Osteocyte (in vitro differentiated cells): ENCODE results near the gene RPS6KA2. TPM values are rescaled to one million over a fixed set of nuclear protein-coding genes. Genes with fewer than 3 reads are reported as not detected.

Experiments used
- DNase-seq: peaks from one replicate; pipeline ENCODE4 v3.0.0; 2021; ENCODE audit warnings: mixed read lengths; ENCODE audit not compliant: unreplicated experiment; ENCODE audit errors: extremely low spot score
- H3K27ac Mint-ChIP-seq: one replicate; pipeline ENCODE4 v1.8.0; 2021; ENCODE audit warnings: mild to moderate bottlenecking, mixed read lengths; ENCODE audit not compliant: unreplicated experiment
- H3K27me3 Mint-ChIP-seq: one replicate; pipeline ENCODE4 v1.8.0; 2021; ENCODE audit warnings: mixed read lengths; ENCODE audit not compliant: unreplicated experiment
- H3K36me3 Mint-ChIP-seq: one replicate; pipeline ENCODE4 v1.8.0; 2021; ENCODE audit warnings: mixed read lengths; ENCODE audit not compliant: unreplicated experiment
- H3K4me1 Mint-ChIP-seq: one replicate; pipeline ENCODE4 v1.8.0; 2021; ENCODE audit warnings: mixed read lengths; ENCODE audit not compliant: unreplicated experiment
- H3K4me3 Mint-ChIP-seq: one replicate; pipeline ENCODE4 v1.8.0; 2021; ENCODE audit warnings: mild to moderate bottlenecking, moderate library complexity, mixed read lengths; ENCODE audit not compliant: unreplicated experiment
- H3K9me3 Mint-ChIP-seq: one replicate; pipeline ENCODE4 v1.8.0; 2021; ENCODE audit warnings: mixed read lengths; ENCODE audit not compliant: unreplicated experiment
- total RNA-seq: library from RNA; stranded (reverse); gene quantifications from 2 replicates; pipeline ENCODE4 v1.2.1, GENCODE V29; 2021
- TF ChIP-seq, protein P1 (sequence below): fragments of 200-600 bp; sonication (generic); IDR thresholded peaks from 2 replicates; pipeline ENCODE4 v1.5.0; 2021; ENCODE audit warnings: antibody characterized with exemption, mild to moderate bottlenecking, moderate library complexity

The RPS6KA2 gene
- total RNA-seq, 1 donor from 2014 or later, result 89.9 TPM

DNA sequence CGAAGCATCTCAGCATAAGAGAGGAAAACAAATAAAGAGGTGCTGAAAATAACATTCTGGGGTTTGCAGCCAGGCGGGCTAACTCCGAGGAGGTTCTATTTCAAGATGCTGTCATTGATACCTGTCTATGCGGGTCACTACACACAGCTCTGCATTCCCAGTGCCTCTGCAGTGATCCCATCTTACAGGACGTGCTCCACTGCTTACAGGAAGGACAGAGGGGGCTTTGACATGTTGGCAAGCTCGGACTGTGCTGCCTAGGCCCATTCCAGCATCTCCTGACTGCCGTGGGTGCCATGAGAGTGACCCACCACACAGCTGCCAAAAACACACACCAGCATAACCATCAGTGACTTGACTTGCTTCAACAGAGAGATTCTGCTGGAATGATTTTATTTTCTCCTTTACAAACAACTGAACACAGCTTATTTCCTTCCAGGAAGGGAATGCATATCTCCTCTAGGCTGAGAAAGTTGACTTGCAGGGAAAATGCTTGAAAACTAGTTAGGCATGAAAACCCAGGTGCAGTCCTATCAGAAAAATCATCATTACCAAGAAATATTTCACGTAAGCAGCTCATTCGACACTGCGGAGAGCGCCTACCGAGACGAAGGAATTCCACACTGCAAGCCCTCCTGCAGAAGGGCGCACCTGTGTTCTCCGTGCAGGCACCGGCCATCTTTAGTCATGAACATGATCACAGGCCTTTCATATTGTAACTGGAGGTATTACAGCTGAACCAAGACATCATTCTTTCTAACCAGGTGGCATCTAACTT lies 103.1 kb downstream of the RPS6KA2 start:
- Mint-ChIP-seq H3K27ac (no peak overlapping the region), H3K36me3 (peaks cover 44% of the 10 kb centered on the region), H3K27me3 (no peaks in the 10 kb centered on the region), H3K4me3 (no peak overlapping the region), H3K4me1 (no peaks in the 10 kb centered on the region), H3K9me3 (no peaks in the 10 kb centered on the region)
- no peak for DNase-seq
- TF ChIP-seq, protein P1, sequence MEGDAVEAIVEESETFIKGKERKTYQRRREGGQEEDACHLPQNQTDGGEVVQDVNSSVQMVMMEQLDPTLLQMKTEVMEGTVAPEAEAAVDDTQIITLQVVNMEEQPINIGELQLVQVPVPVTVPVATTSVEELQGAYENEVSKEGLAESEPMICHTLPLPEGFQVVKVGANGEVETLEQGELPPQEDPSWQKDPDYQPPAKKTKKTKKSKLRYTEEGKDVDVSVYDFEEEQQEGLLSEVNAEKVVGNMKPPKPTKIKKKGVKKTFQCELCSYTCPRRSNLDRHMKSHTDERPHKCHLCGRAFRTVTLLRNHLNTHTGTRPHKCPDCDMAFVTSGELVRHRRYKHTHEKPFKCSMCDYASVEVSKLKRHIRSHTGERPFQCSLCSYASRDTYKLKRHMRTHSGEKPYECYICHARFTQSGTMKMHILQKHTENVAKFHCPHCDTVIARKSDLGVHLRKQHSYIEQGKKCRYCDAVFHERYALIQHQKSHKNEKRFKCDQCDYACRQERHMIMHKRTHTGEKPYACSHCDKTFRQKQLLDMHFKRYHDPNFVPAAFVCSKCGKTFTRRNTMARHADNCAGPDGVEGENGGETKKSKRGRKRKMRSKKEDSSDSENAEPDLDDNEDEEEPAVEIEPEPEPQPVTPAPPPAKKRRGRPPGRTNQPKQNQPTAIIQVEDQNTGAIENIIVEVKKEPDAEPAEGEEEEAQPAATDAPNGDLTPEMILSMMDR, result no peak

DNA sequence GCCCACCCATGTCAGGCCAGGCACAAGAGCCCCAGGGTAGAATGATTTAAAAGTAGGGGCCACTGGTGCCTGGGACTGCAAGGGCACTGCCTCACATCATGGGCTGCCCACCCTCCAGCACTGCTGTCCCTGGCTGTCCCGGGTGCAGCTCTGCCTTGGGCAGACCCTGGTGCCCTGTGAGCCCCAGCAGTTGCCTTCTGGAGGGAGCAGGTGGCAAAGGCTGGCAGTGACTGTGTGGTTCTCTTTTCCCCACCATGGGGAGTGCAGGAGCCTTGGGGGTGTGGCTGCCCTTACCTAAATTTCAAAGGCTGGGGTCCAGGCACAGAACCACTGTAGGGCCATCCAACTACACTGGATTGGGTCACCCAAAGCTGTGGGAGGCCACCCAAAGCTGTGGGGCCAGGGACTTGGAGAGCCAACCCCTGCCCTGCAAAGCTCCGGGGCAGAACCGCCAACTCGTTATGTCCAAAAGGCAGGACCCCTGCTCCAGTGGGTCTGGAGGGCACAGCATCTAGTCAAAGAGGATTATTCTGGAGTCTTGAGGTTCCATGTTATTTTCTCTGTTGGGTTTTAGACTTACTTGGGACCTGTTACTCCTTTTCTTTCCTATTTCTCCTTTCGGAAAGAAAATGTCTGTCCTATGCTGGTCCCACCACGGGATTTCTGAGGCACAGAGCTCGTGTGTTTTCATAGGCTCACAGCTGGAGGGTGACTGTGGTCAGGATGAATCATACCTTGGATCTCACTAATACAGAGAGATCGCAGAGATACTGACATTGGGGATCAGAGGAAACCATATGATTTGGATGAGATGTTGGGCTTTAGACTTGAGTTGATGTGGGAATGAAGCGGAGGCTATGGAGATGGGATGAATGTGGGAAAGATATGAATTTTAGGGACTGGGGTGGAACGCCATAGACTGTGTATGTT lies 105.9 kb downstream of the RPS6KA2 start:
- Mint-ChIP-seq H3K9me3 (no peaks in the 10 kb centered on the region), H3K27ac (no peak overlapping the region), H3K4me1 (peaks cover 9% of the 10 kb centered on the region), H3K27me3 (no peaks in the 10 kb centered on the region), H3K36me3 (peaks cover 41% of the 10 kb centered on the region), H3K4me3 (no peak overlapping the region)
- no peak for DNase-seq
- TF ChIP-seq, protein P1, result no peak

DNA sequence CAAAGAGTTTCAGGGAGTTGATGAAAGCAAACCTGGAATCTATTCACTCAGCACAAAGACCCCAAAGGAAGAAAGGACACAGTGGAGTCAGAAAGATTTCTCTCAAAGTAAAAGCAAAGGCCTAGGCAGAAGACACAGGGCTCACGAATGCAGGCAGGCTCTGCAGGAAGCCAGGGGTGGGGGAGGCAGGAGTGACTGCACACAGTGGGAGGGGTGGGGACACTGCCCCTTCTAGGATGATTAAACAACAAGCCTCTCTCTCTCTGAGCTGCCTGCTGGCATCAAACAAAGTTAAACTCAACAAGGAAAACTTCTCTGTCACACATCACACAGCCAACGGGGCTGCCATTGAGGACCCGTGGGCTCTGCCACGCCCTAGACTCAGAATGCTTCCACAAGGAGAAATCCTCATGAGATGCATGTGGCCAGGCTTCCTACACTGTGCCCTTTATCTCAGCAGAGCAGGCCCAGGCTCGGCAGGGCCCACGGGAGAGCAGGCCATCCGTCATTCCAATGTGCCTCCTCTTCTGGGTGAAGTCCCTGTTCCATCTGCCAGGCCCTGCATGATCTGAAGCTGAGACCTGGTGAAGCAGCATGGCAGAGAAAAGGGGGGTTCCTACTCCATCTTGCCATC lies 110.7 kb downstream of the RPS6KA2 start:
- no peaks in the 10 kb centered on the region for H3K9me3 Mint-ChIP-seq
- H3K27ac Mint-ChIP-seq, result peak overlapping the region; percentile 9
- DNase-seq, result no peak
- no peaks in the 10 kb centered on the region for H3K27me3 Mint-ChIP-seq
- peaks cover 24% of the 10 kb centered on the region for H3K4me1 Mint-ChIP-seq
- peaks cover 41% of the 10 kb centered on the region for H3K36me3 Mint-ChIP-seq
- TF ChIP-seq, protein P1, result no peak
- H3K4me3 Mint-ChIP-seq, result no peak overlapping the region

DNA sequence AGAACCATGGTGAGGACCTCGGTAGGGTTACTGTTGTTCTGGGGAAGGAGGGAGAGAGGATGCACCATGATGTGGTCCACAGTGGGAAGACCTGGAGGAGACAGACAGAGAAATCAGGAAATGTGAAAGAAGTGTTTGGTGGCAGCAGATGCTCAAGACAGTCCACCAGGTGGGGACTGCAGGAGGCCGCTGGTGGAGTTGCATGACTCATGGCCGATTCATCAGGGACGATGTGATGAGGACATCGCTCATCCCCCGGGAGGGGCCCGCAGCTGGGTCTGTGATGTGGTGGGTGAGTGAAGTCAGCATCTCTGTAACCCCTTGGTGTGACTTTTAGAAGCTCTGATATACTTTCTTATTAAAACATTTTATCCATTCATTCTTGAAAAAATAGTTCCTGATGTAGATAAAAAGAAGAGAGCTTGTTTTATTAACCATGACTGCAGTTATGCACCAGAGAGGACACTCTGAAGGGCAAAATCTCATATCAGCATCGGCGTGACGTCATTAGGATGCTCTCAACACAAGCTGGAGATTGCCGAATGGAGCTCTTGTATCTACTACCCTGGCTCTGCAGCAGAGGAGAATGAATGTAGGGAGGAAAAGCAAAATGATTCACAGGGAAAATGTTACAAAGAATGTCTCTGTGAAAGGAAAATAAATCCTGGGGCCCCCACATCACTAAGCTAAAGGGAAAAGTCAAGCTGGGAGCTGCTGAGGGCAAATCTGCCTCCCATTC lies 111.8 kb downstream of the RPS6KA2 start:
- Mint-ChIP-seq H3K27me3 (no peaks in the 10 kb centered on the region), H3K4me3 (no peak overlapping the region), H3K27ac (peak overlapping the region; percentile 54), H3K9me3 (no peaks in the 10 kb centered on the region), H3K4me1 (peaks cover 24% of the 10 kb centered on the region), H3K36me3 (peaks cover 45% of the 10 kb centered on the region)
- no peak for DNase-seq
- TF ChIP-seq, protein P1, result peak; percentile 42
